ACC112 (cell line): ENCODE data around the gene SLC2A2.

Source experiments
- H2AFZ ChIP-seq: fragments of 200-600 bp; sonication (generic); one replicate; pipeline ENCODE4 v1.6.0; 2017; ENCODE audit warnings: antibody characterized with exemption, low read length; ENCODE audit not compliant: unreplicated experiment
- H3K27ac ChIP-seq: fragments of 200-600 bp; sonication (generic); 2 replicates; pipeline ENCODE4 v1.5.1; 2014; ENCODE audit warnings: low read depth, mild to moderate bottlenecking, antibody characterized with exemption, low read length, moderate library complexity
- H3K27me3 ChIP-seq: fragments of 200-600 bp; sonication (generic); 2 replicates; pipeline ENCODE4 v1.6.1; 2014; ENCODE audit warnings: mild to moderate bottlenecking, antibody characterized with exemption, low read length, moderate library complexity, mixed read lengths; ENCODE audit not compliant: insufficient read depth
- H3K36me3 ChIP-seq: fragments of 200-600 bp; sonication (generic); 2 replicates; pipeline ENCODE4 v1.6.1; 2016; ENCODE audit warnings: mild to moderate bottlenecking, antibody characterized with exemption, low read length, moderate library complexity, mixed read lengths; ENCODE audit not compliant: insufficient read depth
- H3K4me1 ChIP-seq: fragments of 200-600 bp; sonication (generic); one replicate; pipeline ENCODE4 v1.6.1; 2016; ENCODE audit warnings: low read length, mixed read lengths; ENCODE audit not compliant: insufficient read depth, unreplicated experiment, control insufficient read depth
- H3K4me3 ChIP-seq: fragments of 200-600 bp; sonication (generic); 2 replicates; pipeline ENCODE4 v1.5.1; 2014; ENCODE audit warnings: mild to moderate bottlenecking, low read depth, low read length
- H3K79me2 ChIP-seq: fragments of 200-600 bp; sonication (generic); one replicate; pipeline ENCODE4 v1.6.0; 2016; ENCODE audit warnings: low read length; ENCODE audit not compliant: control insufficient read depth, unreplicated experiment, insufficient read depth

SLC2A2 gene

GRCh38 chr3:170961616-170962400 is 64.7 kb downstream of the SLC2A2 start:
- Histone ChIP-seq H3K4me1 (peaks cover 5% of the 10 kb centered on the region), H3K79me2 (no peaks in the 10 kb centered on the region), H3K36me3 (no peaks in the 10 kb centered on the region), H2AFZ (peak overlapping the region; percentile 15), H3K4me3 (no peak overlapping the region), H3K27me3 (no peaks in the 10 kb centered on the region), H3K27ac (no peak overlapping the region)

- H3K4me1 ChIP-seq = peaks cover 5% of the 10 kb centered on the region
- no peaks in the 10 kb centered on the region for H3K36me3 ChIP-seq
- no peak overlapping the region for H2AFZ ChIP-seq
- H3K4me3 ChIP-seq = no peak overlapping the region
- no peak overlapping the region for H3K27ac ChIP-seq
- 0 out of 2 replicates have a peak, but pooled peaks cover 4% of the 10 kb centered on the region for H3K27me3 ChIP-seq
- H3K79me2 ChIP-seq = no peaks in the 10 kb centered on the region
Measured at GRCh38 chr3:170959457-170959856, 67.1 kb downstream of the SLC2A2 start.

GRCh38 chr3:170956647-170957046 is 69.9 kb downstream of the SLC2A2 start:
- no peaks in the 10 kb centered on the region for H3K79me2 ChIP-seq
- H3K4me1 ChIP-seq = peaks cover under 1% of the 10 kb centered on the region
- no peak overlapping the region for H2AFZ ChIP-seq
- H3K36me3 ChIP-seq = no peaks in the 10 kb centered on the region
- H3K27ac ChIP-seq = no peak overlapping the region
- 0 out of 2 replicates have a peak, but pooled peaks cover 4% of the 10 kb centered on the region for H3K27me3 ChIP-seq
- no peak overlapping the region for H3K4me3 ChIP-seq

- Histone ChIP-seq H2AFZ (no peak overlapping the region), H3K27me3 (0 out of 2 replicates have a peak, but pooled peaks cover 4% of the 10 kb centered on the region), H3K4me3 (no peak overlapping the region), H3K4me1 (no peaks in the 10 kb centered on the region), H3K36me3 (no peaks in the 10 kb centered on the region), H3K79me2 (no peaks in the 10 kb centered on the region), H3K27ac (no peak overlapping the region)
Measured at GRCh38 chr3:170953736-170954135, 72.8 kb downstream of the SLC2A2 start.

GRCh38 chr3:170953229-170953628 is 73.3 kb downstream of the SLC2A2 start:
- no peaks in the 10 kb centered on the region for H3K79me2 ChIP-seq
- no peaks in the 10 kb centered on the region for H3K4me1 ChIP-seq
- no peak overlapping the region for H3K27ac ChIP-seq
- no peak overlapping the region for H2AFZ ChIP-seq
- no peaks in the 10 kb centered on the region for H3K36me3 ChIP-seq
- no peak overlapping the region for H3K4me3 ChIP-seq
- H3K27me3 ChIP-seq = 0 out of 2 replicates have a peak, but pooled peaks cover 4% of the 10 kb centered on the region

GRCh38 chr3:170949211-170949610 is 77.3 kb downstream of the SLC2A2 start:
- Histone ChIP-seq H2AFZ (no peak overlapping the region), H3K36me3 (no peaks in the 10 kb centered on the region), H3K4me3 (no peak overlapping the region), H3K4me1 (no peaks in the 10 kb centered on the region), H3K79me2 (no peaks in the 10 kb centered on the region), H3K27ac (no peak overlapping the region), H3K27me3 (0 out of 2 replicates have a peak, but pooled peaks cover 4% of the 10 kb centered on the region)

- no peak overlapping the region for H3K27ac ChIP-seq
- no peaks in the 10 kb centered on the region for H3K79me2 ChIP-seq
- no peak overlapping the region for H3K4me3 ChIP-seq
- no peaks in the 10 kb centered on the region for H3K4me1 ChIP-seq
- no peaks in the 10 kb centered on the region for H3K36me3 ChIP-seq
- 0 out of 2 replicates have a peak, but pooled peaks cover 4% of the 10 kb centered on the region for H3K27me3 ChIP-seq
- H2AFZ ChIP-seq = no peak overlapping the region
Measured at GRCh38 chr3:170947018-170947769, 79.3 kb downstream of the SLC2A2 start.
